ENCODE measurements around the gene GRM7.
A peak's percentile ranks its signal among the peaks of the same experiment; 100 is the strongest.

Gene GRM7

DNA sequence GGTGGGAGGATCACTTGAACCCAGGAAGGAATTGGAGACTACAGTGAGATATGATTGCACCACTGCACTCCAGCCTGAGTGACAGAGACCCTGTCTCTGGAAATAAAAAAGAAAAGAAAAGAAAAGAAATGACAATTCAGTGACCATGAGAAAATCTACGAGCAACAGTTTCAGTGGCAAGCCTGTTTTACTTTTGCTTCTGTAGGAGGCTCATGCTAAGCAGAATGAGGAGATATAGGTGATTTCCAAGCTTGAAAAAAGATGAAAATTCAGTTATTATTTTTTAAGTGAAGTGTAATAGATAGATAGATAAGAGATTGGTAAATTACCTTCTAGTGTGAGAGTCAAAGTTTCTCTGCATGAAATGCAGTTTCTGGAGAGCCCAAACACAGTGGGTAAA lies 651.1 kb downstream of the GRM7 start:
- no peak for DNase-seq

DNA sequence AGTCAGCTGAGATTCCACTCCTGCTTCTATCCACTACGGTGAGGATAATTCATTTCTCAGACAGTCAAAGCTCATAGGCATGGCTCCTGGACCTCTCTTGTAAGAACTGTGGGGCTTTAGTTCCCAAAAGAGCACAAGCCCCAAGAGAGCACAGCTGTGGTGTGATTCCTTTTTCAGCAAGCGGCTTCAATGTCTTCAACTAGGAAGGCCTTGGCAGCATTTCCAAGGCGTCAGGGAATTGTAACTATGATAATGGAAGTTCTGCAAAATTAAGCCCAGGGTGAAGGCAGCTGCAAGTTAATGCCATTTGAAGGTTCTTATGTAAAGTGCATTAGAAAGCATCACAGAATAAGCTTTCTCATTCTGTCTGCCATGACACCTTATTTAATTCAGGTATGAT lies 657.1 kb downstream of the GRM7 start:
- no peak for DNase-seq

DNA sequence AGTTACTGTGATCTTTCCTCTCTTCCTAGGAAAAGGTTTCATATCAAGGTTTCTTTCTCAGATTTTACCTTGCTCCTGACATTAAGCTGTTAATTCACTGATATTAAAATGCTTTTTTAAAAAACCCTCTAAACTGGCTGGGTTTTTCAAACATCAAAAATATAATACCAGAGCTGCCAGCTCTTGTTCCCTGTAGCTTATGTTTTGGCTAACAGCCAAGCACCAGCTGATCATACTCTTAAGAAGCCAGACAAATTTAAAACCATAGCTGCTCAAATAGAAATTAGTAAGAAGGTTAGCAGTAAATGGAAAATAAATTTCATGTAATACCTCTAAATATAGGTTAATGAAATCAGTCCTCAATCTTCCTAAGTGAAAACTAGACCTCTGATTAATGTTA lies 657.5 kb downstream of the GRM7 start:
- DNase-seq: no peak

DNA sequence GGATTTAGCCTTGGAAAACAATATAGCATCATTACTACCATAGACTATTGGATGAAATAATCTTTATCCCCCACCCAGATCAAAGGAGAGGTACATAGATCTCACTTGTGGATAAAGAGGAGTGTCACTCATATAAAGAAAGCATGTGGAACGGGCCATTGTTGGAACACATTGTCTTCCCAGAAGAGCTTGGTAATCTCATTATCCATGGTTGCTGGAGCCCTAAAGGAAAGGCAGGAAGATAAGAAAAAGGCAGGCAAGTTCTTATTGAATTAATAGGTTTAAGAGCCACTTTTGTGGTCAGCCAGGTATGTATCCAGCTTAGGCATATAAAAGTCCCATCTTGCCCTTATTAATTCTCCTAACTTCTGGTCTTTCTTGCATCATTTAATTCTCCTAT lies 659.1 kb downstream of the GRM7 start:
- DNase-seq: no peak

DNA sequence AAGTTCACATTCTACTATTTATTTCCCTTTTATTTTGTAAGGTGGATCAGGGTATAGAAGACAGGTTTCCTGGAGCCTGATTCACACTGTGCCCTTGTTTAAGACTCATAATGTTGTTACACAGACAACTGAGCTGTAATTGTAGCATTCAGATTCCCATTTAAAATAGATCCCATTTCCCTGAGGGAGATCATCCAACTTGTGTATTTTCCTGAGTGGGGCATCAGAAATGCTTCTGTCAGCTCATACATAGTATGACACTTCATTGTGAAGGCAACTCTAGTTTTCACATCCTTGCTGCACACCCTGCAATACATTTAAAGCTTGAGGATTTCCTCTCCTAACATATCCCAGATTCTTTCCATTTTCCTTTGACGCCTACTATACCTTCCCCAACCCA lies 659.7 kb downstream of the GRM7 start:
- DNase-seq: no peak

DNA sequence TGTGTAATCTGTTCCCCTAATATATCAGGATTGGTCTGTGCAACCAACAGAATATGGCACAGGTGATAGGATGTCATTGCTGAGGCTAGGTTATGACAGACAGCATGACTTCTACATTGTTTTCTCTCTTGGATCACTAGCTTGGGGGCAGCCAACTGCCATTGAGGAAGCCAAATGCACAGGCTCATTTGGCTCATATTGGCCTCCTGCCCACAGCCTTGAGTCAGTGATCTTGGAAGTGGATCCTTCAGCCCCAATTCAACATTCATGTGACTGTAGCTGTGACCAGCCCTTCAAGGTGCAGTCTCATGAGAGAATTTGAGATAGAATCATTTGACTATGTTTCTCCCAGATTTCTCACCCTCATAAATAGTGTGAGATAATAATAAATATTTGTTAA lies 675.6 kb downstream of the GRM7 start:
- no peak for DNase-seq

DNA sequence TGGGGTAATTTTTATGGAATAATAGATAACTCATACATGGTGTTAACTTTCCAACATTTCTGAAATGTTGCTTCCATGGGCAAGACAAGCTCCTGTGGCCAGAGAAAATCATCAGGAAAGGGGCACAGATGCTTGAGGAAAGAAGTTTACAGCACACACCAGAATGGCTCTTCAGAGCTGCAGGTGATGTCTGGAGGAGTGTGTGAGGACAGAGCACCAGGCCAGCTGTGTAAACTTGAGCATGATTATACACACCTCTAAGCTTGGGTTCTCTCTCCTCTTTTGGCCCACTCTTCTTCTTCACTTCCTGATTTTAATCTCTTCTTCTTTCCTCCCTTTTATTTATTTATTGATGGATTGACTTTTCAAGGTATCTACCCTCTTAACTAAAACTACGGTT lies 676.0 kb downstream of the GRM7 start:
- DNase-seq: no peak

DNA sequence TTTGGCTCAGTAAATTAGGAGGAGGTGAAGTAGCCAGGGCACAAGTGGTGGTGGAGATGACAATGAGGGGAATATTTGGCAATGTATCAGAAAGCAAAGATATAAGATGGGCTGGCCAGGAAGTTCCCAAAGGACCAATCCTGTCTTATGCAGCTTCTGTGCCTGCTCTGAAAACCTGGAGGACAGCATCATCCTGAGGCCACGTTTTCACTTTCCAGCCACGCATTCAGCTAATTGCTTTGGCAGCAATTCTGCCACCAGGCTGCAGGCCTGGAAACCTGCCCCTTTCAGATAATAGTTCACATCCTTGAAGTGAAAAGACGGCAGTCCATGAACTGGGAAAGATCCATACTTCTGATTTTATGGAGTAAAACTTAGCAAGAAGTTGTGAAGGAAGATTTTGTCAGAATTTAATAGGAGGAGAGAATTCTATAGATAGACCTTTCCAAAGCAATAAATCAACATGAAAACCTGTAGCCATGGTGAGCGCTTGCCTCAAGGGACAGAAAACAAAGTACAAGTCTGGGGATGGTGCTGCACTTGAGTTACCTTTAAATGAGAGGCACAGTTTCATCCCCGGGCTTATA lies 682.5 kb downstream of the GRM7 start:
- DNase-seq: no peak

DNA sequence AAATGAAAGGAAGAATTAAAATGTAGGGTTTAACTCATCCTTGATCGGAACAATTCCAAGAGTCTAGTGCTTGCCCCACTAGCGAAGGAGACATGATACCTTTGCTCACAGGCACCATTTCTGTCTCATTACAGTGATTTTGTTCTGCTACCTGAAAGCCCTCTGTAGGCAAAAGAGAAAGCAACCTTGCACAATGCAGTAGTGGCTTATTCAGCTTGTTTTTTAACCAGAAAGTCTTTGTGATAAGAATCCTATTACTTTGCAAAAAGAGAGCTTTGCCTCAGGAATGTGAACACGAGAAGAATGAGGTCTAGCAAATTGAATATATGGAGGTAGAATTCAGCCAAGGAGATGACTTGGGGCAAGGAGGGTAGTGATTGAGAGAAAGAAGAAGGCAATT lies 684.4 kb downstream of the GRM7 start:
- no peak for DNase-seq

DNA sequence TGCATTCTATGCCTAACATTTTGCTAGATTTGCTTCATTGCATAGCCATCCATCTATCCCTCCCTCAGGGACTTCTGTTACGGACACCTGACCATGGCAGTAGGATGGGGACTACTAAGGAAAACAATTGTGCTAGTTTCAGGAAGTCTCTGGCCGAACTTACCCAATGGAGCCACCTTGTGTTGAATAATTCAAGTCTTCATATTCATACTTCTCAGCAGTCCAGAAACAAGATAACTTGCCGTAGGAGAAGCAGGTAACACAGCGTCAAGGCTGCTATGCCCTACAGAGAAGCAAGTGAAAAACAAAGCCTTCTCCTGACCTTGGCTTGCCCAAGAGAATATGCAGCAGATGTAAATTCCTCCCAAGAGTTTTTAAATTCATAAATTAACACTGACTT lies 685.3 kb downstream of the GRM7 start:
- DNase-seq: no peak

DNA sequence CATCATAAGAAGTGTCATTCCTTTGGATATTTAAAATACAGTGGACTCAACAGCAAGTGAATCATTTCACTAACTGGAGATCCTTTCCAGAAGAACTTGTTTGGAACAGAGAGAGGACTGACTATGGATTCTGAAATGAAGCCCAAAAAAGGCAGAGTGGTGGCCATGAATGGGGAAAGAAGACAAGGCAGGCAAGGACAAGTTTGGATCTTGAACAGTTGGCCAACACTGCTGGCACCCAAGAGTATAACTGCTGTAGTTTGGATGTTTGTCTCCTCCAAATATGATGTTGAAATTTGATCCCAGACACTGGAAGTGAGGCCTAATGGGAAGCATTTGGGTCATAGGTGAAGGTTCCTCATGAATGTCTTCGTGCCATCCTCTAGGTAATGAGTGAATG lies 686.9 kb downstream of the GRM7 start:
- no peak for DNase-seq

DNA sequence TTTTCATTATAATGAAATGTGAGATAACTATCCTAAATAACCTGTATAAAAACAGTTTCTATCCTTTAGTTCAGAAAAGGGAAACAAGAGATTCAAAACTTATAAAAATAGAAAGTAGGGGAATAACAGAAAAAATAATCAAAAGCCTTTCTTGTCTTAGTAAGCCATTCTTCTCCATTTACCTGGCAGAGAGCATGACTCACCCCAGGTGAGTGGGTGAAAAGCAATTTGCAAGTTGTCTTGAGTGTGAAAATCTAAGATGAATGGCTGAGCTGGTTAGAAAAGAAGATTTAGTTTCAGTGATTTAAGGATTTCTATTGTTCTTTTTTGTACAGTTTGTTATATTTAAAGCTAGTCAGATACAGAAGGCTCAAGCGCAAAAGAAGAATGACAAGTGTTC lies 702.0 kb downstream of the GRM7 start:
- DNase-seq: no peak

DNA sequence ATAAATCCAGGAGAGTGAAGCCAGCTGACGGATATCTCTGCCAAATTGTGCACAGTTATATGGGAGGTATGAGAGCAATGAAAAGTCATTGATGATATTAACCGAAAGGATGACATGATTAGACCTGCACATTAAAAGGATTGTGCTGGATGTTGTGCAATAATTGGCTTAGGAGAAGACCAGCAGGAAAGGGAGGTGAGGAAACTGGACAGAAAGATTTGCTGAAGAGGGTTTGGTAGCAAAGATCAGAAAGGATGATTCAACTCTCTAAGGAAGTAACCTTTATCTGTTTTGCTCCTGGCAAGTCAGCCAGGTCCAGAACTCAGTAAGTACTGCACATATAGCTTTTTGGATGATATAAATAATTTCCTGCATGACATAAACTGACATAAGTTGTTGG lies 704.7 kb downstream of the GRM7 start:
- no peak for DNase-seq

DNA sequence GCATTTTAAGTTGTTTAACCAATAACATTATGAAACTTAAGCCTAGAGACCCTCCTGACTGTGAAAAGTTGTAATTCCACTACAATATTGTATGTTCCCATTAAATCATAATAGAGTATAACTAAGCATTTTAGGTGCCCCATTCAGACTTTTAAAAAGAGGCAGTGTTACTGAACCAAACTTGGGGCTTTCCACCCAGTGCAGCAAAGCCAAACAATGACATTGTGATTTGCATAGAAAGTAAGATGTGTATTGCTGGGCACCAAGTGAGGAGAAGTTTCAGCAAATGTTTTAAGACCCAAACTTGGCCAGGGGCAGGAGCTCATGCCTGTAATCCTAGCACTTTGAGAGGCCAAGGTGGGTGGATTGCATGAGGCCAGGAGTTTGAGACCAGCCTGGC lies 706.2 kb downstream of the GRM7 start:
- no peak for DNase-seq

DNA sequence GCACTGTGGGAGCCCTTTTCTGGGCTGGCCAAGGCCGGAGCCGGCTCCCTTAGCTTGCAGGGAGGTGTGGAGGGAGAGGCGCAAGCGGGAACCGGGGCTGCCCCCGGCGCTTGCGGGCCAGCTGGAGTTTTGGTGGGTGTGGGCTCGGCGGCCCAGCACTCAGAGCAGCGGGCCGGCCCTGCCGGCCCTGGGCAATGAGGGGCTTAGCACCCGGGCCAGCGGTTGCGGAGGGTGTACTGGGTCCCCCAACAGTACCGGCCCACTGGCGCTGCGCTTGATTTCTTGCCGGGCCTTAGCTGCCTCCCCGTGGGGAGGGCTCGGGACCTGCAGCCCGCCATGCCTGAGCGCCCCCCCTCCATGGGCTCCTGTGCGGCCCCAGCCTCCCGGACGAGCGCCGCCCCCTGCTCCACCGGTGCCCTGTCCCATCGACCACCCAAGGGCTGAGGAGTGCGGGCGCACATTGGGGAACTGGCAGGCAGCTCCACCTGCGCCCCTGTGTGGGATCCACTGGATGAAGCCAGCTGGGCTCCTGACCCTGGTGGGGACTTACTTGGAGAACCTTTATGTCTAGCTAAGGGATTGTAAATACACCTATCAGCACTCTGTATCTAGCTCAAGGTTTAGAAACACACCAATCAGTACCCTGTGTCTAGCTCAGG lies 707.7 kb downstream of the GRM7 start:
- DNase-seq: no peak

DNA sequence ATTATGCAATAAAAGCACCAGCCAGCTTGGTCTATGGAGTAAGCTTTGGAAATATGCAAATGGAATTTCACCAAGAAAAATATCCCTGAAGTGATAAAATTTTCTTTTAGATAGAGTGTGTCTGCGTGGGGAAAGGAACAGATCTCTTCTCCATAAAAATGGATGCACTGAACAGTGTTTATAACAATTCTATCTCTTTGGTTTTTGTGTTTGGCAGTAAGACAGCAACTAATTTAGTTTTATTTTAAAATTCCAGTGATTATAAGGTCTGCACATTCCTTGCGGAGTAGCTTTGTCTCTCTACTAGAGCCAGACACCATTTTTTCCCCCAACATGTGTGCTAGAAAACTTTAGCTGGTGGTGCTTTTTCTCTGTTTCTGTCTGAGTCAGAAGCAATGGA lies 712.4 kb downstream of the GRM7 start:
- no peak for DNase-seq

DNA sequence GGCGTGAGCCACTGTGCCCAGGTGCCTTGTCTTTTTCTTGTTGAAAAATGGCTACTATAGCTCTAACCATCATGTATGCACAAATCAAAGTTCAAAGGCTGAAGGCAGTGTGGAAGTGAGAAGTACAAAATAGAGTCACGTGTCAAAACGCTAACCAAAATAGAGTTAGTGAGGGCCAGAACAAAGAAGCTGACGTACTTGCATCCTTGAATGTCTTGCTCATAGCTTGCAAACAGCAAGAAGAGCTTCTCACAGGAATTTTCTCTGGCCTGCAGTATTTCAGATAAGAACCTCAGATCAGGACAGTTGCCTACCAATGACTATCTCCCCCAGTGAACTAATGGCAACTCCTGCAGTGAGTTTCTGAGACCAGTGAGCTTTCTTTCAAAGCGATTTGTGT lies 713.5 kb downstream of the GRM7 start:
- DNase-seq: no peak

DNA sequence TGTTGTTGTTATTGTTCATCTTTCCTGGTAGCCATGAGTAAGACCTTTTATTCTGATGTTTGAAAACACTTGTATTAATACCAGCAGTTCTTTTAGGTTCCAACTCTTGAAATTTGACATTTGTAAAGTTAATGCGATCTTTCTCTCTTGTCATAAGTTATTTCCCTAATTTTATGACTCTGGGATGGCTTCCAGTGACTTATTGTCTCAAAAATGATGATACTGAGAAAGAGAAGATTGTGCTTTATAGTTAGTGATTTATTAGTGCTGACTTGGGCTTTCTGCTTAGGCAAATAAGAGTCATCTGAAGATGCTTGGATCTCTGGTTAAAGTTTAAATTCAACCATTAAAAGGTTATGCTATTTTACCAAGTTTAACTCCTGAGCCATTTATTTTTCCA lies 715.2 kb downstream of the GRM7 start:
- no peak for DNase-seq

DNA sequence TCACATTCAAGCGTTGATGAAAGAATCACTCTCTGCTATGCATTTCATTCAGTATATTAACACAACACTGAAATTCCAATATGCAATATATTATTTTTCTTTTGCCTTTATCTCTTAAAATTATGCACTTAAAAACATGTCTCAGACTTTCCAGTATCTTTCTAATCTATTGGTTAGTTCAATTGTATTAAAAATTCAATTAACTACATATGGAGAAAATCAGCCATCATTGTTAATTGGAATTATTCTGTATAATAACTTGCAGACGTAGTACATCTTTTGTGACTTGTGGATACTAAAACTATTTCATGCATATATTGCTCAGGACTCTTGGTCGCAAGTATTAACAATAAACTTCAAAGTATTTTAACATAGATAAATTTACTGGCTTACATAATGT lies 715.6 kb downstream of the GRM7 start:
- no peak for DNase-seq

DNA sequence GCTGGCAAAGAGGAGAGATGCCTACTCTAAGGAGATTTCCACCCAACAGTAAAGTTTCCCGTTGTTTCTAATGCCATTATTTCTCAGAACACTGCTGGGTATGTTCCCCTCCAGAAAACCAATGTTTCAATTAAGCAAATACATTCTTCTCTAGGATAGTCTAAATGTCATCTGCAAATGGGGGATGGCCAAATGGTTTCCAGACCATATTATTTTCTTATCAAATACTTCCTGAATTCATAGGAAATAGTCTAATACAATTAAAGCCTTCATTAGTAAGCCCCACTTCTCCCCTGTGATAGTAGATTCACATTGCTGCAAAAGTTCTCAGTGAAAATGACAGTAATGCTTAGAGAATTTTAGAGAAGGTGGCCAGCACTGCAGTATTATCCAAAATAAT lies 716.6 kb downstream of the GRM7 start:
- no peak for DNase-seq

DNA sequence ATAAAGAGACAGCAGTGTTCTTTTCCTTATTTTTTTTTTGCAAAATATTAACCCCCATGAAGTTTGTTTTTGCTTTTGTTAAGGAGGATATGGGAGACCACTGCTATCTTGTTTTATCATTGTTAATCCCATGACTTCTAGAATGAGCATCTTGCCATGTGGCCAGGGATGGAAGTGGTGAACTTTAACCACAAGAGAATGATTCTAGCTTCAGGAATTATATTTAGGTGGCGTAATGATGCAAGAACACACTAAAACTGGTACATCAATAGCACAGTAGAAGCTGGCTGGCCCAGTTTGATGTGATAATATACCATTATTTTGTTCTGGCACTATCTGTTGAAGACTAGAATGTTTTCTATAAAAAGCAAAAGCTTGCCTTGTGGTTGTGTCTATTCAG lies 720.9 kb downstream of the GRM7 start:
- DNase-seq: no peak

DNA sequence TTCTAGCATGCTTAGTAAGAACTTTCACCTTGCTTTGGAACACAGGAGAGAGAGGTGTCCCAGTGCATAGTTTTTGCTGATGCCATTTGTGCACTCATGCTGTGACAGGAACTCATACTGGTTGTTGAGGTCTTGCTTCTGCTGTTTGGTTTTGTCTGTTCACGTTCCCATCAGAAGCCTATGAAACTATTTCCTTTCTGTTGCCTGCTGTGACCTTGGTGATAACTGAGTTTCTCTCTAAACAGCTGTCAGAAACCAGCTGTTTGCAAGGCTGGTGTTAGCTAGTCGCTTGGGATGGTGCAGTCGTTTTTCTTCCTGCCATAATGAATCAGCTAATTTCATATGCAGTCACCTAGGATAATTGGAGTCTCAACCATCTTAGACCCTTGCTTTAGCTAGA lies 724.1 kb downstream of the GRM7 start:
- DNase-seq: peak in 1 of 2 donors; percentile 82

DNA sequence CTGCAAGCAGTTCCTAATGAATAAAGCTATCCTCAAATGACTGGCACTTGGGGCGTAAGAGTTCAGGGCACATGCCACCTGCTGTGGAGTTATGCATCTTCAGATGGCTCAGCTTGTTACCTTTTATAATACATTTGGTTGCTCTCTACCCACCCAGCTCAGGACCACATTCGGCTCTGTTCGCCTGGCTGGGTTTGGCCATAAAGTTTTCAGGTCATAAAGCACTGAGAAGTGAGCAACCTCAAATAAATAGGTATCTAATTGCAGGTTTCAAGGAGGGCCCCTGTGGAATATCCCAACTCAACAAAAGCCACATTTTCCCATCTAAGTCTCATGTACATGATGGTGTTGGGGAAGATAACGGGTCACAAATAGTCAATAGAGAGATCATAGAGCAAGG lies 727.3 kb downstream of the GRM7 start:
- no peak for DNase-seq

DNA sequence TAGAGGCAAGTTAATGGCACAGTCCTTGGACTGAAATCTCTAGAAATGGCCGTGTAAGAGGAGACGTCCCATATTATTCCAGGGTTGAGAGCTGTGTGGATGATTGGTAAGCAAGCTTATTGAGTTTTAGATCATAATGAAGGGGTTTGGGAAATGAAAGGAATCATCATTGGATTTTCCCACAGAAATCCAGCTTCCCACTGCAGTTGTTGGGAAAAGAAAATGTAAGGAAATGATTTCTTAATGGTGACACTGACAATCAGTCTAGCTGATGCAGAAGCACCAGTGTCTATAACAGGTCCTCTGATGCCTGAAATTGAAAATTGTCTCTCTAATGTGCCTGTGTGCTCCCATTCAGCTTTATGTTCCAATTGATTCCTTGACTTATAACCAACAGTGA lies 728.6 kb downstream of the GRM7 start:
- DNase-seq: no peak

DNA sequence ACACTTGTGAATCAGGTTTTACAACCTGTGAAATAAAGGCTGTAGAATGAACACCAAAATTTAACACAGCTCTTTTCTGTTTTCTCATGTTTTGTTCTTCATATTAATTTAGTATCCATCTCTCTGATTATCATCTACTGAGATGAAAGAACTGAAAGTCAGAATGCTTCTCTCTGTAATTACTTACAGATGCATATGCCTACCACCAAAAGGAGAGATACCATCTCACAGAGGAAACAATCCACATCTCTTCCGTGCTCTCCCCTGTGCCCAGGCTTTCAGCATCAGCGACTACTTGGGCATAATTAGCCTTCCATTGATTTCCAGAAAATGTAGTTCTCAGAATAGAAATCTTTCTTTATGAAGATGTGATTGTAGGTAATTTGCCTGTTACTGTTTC lies 741.4 kb downstream of the GRM7 start:
- DNase-seq: no peak

DNA sequence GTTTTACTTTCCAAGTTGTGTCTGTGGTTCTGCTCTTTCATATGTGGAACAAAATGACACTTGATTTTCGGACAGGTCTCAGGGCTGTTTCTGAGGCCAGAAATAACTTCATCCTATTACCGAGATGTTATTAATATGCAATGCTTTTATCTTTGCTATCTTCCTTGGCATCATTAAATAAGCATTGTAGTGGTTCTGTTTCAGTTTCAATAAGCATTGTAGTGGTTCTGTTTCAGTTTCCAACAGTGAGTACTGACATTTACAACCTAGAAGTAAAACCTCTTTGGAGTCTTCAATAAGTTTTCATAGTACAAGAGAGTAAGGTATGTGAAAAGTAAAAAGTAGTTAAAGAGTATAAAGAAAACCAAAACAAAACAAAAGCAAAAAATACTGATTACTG lies 746.2 kb downstream of the GRM7 start:
- no peak for DNase-seq

Data from bone marrow (tissue), 2 donors.